ENCODE measurements around the gene PPP1R36. TPM values are rescaled to one million over a fixed set of nuclear protein-coding genes. Genes with fewer than 3 reads are reported as not detected.

Gene PPP1R36
- total and polyA plus RNA-seq, 10 donors: 0.26 to 1.1 (median 0.42) TPM; not detected in 2

DNA sequence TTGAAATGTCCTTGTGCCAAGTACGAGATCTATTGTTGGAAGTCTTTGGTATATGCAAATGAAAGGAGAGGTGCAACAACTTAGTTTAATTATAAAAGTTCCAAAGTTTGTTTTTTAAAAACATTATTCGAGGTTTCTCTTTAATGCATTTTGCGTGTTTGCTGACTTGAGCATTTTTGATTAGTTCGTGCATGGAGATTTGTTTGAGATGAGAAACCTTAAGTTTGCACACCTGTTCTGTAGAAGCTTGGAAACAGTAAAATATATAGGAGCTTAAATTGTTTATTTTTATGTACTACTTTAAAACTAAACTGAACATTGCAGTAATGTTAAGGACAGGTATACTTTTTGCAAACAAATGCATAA lies 6.9 kb upstream of the PPP1R36 start:
- Histone ChIP-seq H3K36me3 (no peaks in the 10 kb centered on the region), H3K9me3 (peaks cover 0 to 14% (median 7%) of the 10 kb centered on the region in 8 donors), H3K4me1 (peaks cover 6 to 42% (median 28%) of the 10 kb centered on the region in 6 donors), H3K4me3 (peak overlapping the region in 6 of 8 donors; percentile 24 to 89 (median 68)), H3K27me3 (replicated peaks in 1 of 7) (peaks cover 0 to 41% (median 13%) of the 10 kb centered on the region in 7 donors), H3K27ac (no peak overlapping the region)
- intact Hi-C loops (cut with DNase I; ENCODE audit: low total_unique reads): loop anchor here (10.0 kb wide), 1 partner anchor 82 kb away; no protein-coding TSS in a partner anchor
- no peak for DNase-seq
- no peak for TF ChIP-seq POLR2AphosphoS5 (IDR thresholded peaks at IDR 0.05)
- no peak for TF ChIP-seq POLR2A (IDR thresholded peaks at IDR 0.05)
- TF ChIP-seq, protein P1, sequence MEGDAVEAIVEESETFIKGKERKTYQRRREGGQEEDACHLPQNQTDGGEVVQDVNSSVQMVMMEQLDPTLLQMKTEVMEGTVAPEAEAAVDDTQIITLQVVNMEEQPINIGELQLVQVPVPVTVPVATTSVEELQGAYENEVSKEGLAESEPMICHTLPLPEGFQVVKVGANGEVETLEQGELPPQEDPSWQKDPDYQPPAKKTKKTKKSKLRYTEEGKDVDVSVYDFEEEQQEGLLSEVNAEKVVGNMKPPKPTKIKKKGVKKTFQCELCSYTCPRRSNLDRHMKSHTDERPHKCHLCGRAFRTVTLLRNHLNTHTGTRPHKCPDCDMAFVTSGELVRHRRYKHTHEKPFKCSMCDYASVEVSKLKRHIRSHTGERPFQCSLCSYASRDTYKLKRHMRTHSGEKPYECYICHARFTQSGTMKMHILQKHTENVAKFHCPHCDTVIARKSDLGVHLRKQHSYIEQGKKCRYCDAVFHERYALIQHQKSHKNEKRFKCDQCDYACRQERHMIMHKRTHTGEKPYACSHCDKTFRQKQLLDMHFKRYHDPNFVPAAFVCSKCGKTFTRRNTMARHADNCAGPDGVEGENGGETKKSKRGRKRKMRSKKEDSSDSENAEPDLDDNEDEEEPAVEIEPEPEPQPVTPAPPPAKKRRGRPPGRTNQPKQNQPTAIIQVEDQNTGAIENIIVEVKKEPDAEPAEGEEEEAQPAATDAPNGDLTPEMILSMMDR (IDR thresholded peaks at IDR 0.05 in 8 of 11, conservative IDR thresholded peaks at IDR 0.05 in 3 of 11): no peak
- 51 to 67% (median 58%) methylated on average over 4 of the region's 4 CpGs for WGBS, 5 donors

DNA sequence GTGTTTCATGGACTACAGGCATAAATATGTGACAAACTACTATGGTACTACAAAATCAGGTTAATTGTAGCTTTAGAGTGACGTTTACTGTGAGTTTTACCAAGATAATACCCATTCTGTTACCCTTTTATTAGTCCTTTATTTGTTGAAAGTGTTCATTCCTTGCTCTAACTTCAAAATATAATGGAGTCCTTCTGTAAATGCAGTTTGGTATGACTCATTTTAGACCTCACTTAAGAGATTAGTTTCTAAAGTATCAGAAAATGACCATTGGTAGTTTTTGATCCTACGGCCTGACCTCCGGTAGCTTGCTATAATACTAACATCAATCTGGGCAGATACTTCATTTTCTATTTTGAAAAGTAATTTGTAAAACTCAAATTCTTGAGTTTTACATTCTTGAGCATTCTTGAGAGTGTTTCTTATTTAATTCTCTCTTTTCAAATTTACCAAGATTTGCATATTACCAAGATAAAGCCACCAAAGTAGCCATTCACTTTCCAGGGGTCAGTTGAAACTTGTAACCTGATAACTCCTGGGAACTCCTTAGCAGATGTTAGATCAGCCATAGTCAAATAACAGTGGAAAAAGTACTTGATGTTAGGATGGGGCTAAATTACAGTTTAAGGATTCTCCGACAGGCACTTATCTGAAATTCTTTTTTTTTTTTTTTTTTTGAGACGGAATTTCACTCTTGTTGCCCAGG lies 5.0 kb upstream of the PPP1R36 start:
- H3K4me1 ChIP-seq: peaks cover 7 to 38% (median 25%) of the 10 kb centered on the region in 6 donors
- H3K36me3 ChIP-seq: no peaks in the 10 kb centered on the region
- DNase-seq: no peak
- WGBS, 5 donors: 67 to 85% (median 72%) methylated on average over 4 to 5 of the region's 5 CpGs
- intact Hi-C loops (cut with DNase I; ENCODE audit: low total_unique reads): loop anchor here (10.0 kb wide), 1 partner anchor 80 kb away; no protein-coding TSS in a partner anchor
- H3K27me3 ChIP-seq (replicated peaks in 1 of 7): peaks cover 0 to 55% (median 22%) of the 10 kb centered on the region in 7 donors
- H3K27ac ChIP-seq: no peak overlapping the region
- TF ChIP-seq, protein P1 (IDR thresholded peaks at IDR 0.05 in 8 of 11, conservative IDR thresholded peaks at IDR 0.05 in 3 of 11): no peak
- no peak for TF ChIP-seq POLR2AphosphoS5 (IDR thresholded peaks at IDR 0.05)
- no peak for TF ChIP-seq POLR2A (IDR thresholded peaks at IDR 0.05)
- peaks cover 0 to 14% (median 7%) of the 10 kb centered on the region in 8 donors for H3K9me3 ChIP-seq
- peak overlapping the region in 3 of 8 donors; percentile 73 to 89 (median 78) for H3K4me3 ChIP-seq

DNA sequence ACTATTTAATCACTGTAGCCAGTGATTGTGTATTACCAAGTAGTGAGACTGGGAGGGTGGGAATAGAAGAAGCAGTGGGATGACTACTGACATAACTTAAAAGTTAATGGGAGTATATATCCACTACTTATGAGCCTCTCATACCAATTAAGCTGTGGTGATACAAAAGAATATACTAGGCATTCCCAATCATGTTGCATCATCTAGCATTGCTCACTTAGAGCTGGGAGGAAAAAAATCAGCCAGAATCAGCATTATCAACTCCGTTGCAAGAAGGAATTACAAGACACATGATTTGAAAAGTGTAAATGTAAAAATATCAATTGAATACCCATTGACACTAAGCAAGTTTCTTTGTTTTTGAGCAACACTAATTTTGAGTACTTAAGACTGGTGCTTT lies 745 bp upstream of the PPP1R36 start:
- TF ChIP-seq POLR2A (IDR thresholded peaks at IDR 0.05) (no peak), POLR2AphosphoS5 (IDR thresholded peaks at IDR 0.05) (no peak)
- TF ChIP-seq, protein P1 (IDR thresholded peaks at IDR 0.05 in 8 of 11, conservative IDR thresholded peaks at IDR 0.05 in 3 of 11): no peak
- WGBS, 5 donors: 80 to 95% (median 90%) methylated on average over 1 of the region's 1 CpG
- Histone ChIP-seq H3K4me3 (no peak overlapping the region), H3K9me3 (no peaks in the 10 kb centered on the region), H3K27me3 (replicated peaks in 1 of 7) (peaks cover 0 to 36% (median 11%) of the 10 kb centered on the region in 7 donors), H3K27ac (no peak overlapping the region), H3K36me3 (no peaks in the 10 kb centered on the region), H3K4me1 (peaks cover 10 to 19% (median 17%) of the 10 kb centered on the region in 6 donors)
- DNase-seq: no peak
- intact Hi-C loops (cut with DNase I; ENCODE audit: low total_unique reads): loop anchor here (10.0 kb wide), 1 partner anchor 76 kb away; no protein-coding TSS in a partner anchor

GRCh38 chr14:64550621-64551333 lies 1.0 kb downstream of the PPP1R36 start:
- intact Hi-C loops (cut with DNase I; ENCODE audit: low total_unique reads): no loop called here
- no peak for DNase-seq

More at GRCh38 chr14:64550621-64551333, 1.0 kb downstream of the PPP1R36 start:
- Histone ChIP-seq H3K27ac (no peak overlapping the region), H3K4me3 (no peak overlapping the region), H3K27me3 (replicated peaks in 1 of 7) (peaks cover 0 to 39% (median 11%) of the 10 kb centered on the region in 7 donors), H3K36me3 (no peaks in the 10 kb centered on the region), H3K9me3 (no peaks in the 10 kb centered on the region), H3K4me1 (peaks cover 10 to 19% (median 17%) of the 10 kb centered on the region in 6 donors)
- 56 to 69% (median 57%) methylated on average over 7 of the region's 7 CpGs for WGBS, 5 donors
- TF ChIP-seq POLR2AphosphoS5 (IDR thresholded peaks at IDR 0.05) (no peak), POLR2A (IDR thresholded peaks at IDR 0.05) (no peak)
